ENCODE measurements around the gene G3BP2.

The G3BP2 gene

GRCh38 chr4:75637827-75638226, 35.4 kb downstream of the G3BP2 start:
- DNase-seq (ENCODE audit: low spot score) = no peak

DNA sequence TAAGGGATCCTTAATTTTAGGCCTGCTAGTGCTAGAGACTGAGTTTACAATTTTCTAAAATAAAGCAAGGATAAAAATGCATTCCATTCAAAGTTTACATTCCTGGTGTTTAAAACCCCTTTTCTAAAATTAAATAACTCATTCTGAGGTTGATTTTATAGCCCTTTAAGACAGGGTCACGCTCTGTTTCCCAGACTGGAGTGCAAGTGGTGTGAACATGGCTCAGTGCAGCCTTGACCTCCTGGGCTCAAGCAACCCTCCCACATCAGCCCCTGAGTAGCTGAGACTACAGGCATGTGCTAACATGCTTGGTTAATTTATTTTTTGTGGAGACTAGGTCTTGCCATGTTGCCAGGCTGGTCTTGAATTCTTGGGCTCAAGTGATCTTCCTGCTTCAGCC, 36.0 kb downstream of the G3BP2 start:
- DNase-seq (ENCODE audit: low spot score) = no peak

DNA sequence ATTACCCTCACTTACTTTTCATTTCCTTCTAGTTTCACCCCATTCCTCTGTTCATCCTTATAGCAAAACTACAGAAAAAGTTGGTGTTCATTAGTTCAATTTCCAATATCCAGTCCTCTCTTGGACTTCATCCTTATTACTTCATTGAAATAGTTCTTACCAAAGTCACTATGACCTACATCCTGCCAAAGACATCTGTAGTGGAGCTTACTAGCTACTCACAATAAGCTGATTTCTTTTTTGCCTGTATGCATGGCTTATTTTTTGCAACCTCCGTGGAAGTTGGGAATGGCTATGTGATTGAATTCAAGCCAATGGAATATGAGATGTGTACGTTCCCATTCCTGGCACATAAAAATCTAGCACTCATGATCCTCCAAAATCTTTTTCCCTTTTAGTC, 38.3 kb downstream of the G3BP2 start:
- no peak for DNase-seq (ENCODE audit: low spot score)

GRCh38 chr4:75634281-75634680, 38.9 kb downstream of the G3BP2 start:
- DNase-seq (ENCODE audit: low spot score) = no peak

DNA sequence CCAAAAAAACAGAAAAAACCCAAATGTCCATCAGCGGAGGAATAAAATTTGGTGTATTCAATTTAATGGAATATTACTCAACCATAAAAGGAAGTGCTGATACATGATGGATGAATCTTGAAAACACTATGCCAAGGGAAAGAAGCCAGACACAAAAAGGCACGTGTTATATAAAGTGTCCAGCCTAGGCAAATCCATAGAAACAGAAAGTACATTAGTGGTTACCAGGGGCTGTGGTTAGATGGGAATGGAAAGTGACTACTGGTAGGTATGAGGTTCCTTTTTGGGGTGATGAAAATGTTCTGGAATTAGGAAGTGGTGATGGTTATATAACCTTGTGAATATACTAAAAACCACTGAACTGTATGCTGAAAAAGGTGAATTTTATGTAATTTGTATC, 39.4 kb downstream of the G3BP2 start:
- DNase-seq (ENCODE audit: low spot score) = no peak

GRCh38 chr4:75630937-75631329, 42.3 kb downstream of the G3BP2 start:
- DNase-seq (ENCODE audit: low spot score) = no peak

GRCh38 chr4:75630174-75630936, 42.9 kb downstream of the G3BP2 start, which contains the start of gene CDKL2:
TSS of gene CDKL2 (minus strand) at chr4:75630528. CDS start at chr4:75625988, 4,540 bp downstream.
- peak; percentile 30 for DNase-seq (ENCODE audit: low spot score)

DNA sequence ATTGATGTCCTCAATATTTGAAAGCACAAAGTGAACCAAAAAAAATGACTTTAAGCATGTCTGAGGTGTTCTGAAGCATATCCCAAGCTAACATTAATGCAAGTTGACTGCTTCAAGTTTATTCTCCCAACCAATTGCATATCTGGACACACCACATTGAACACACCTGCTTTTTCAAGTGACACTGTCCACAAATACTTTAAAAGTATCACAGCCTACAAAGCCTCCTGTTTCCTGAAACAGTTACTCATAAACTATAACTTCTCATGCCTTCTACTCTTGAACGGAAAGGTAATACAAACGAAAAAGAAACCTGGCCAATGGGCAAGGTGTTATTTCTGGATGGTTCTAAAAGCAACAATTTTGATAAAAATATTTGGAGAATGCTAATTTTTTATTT, 44.0 kb downstream of the G3BP2 start:
- DNase-seq (ENCODE audit: low spot score) = no peak

GRCh38 chr4:75623026-75623425, 50.2 kb downstream of the G3BP2 start:
- no peak for DNase-seq (ENCODE audit: low spot score)

DNA sequence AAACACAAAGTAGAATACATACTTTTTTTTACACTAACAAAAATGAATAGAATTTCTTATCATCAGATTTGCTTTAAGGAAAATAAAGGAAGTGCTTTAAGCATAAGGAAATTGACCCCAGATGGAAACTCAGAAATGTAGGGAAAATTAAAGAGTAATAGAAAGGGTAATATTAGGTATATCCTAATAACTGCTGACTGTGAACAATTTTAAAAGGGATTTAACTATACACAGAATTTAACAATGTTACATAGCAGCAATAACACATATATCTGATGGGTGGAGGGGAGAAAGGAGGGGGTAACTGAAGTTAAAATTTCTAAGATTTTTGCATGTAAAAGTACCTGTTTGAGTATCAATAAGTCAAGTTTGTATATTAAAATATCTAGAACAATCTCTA, 51.5 kb downstream of the G3BP2 start:
- no peak for DNase-seq (ENCODE audit: low spot score)

DNA sequence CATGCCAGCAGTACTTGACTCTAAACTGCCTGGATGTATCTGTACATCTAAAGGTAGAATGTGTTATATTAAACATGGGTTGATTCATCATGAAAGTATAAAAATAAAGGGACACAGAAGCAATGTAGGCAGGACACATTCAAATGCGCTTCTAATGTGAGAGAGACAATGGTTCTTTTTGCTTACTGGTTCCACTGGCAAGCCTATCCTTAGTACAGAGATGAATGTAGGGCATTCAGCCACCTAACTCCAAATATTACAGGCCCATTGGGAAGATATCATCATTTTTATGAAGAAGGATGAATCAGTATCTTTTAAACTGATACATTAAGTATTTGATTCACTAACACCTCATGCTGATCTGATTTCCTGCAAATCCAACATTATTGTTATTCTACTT, 60.9 kb downstream of the G3BP2 start:
- DNase-seq (ENCODE audit: low spot score) = no peak

GRCh38 chr4:75605928-75606327, 67.3 kb downstream of the G3BP2 start:
- no peak for DNase-seq (ENCODE audit: low spot score)

DNA sequence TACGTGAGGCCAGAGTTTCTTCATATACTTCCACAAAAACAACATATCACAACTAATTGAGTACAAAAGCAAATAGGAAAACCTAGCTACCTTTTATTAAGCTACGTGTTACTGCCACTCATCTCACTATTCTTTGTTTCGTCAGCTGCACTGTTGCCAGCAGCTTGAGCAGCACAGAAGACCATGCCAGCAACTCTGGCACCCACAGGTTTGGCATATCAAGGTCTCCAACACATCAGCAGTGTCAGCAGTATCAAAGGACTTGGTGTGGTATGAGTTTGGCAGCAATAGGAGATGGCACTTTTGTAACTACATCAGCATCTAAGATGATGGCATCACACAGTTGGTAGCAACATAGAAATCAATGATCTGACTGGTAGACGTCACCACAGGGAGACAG, 73.6 kb downstream of the G3BP2 start:
- no peak for DNase-seq (ENCODE audit: low spot score)

GRCh38 chr4:75598390-75598789, 74.8 kb downstream of the G3BP2 start:
- DNase-seq (ENCODE audit: low spot score) = no peak

DNA sequence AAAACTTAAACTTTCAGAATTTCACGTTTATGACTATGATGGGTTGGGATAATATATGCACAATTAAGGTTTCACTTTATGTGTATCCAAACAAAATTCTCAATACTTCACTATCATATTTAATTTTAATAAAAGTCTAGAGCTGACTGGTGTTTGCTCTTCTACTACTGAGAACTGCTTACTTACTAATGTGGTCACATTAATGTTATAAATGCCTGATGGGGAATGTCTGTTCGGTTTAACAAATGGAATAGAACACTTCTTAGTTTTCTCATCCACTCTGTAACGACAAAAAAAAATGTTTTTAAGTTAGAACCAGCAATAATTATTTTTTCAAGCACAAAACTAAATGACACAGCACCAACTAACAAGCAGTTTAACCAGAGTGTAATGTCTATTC, 77.2 kb downstream of the G3BP2 start:
- no peak for DNase-seq (ENCODE audit: low spot score)

DNA sequence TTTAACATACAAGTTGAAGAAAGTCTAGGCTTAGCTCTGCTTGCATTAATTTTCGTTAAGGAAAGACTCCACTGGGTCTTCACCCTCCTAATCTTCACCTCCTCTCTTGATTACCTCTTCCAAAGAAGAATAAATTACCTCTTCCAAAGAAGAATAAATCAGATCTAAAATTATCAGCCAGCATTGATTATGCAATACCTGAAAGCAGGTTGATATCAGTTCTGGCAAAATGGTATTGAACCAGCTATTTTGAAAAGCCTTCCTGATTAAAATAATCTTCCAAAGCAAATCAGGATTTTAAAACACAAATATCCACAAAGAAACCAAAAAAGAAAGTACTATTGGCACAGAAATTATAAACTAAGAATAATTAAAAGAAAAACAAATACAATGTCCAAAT, 79.8 kb downstream of the G3BP2 start:
- no peak for DNase-seq (ENCODE audit: low spot score)
